NB4 (cell line): Measurements from ENCODE around the gene KIAA1958.

ENCODE experiments used
- DNase-seq: peaks from one replicate; pipeline ENCODE4 v3.0.0; 2010; ENCODE audit warnings: low read depth
- H3K4me3 ChIP-seq: one replicate; pipeline ENCODE4 v1.5.1; 2011; ENCODE audit warnings: mild to moderate bottlenecking, low read depth, low read length, moderate library complexity
- CTCF ChIP-seq: IDR thresholded peaks from one replicate; pipeline ENCODE4 v1.5.1; 2012; ENCODE audit warnings: low read depth, low read length
- MAX ChIP-seq: IDR thresholded peaks from 2 replicates; pipeline ENCODE4 v1.6.1; 2011; ENCODE audit warnings: low read depth, low read length
- MYC ChIP-seq: IDR thresholded peaks from 2 replicates; pipeline ENCODE4 v1.6.1; 2011; ENCODE audit warnings: low read depth, low read length
- POLR2A ChIP-seq: IDR thresholded peaks from 2 replicates; pipeline ENCODE4 v1.6.1; 2011; ENCODE audit warnings: mild to moderate bottlenecking; ENCODE audit not compliant: insufficient read length; ENCODE audit errors: extremely low read depth

KIAA1958 gene

GRCh38 chr9:112605963-112606699 is 119.5 kb downstream of the KIAA1958 start:
- no peak for DNase-seq
- TF ChIP-seq MAX (no peak), CTCF (no peak), MYC (no peak), POLR2A (no peak)
- no peak overlapping the region for H3K4me3 ChIP-seq

- DNase-seq = no peak
- H3K4me3 ChIP-seq = no peak overlapping the region
- no peak for TF ChIP-seq MAX
- TF ChIP-seq CTCF = no peak
- no peak for TF ChIP-seq MYC
- no peak for TF ChIP-seq POLR2A
Observed at GRCh38 chr9:112608851-112609250, 122.2 kb downstream of the KIAA1958 start.

GRCh38 chr9:112615584-112616266 is 129.1 kb downstream of the KIAA1958 start:
- no peak overlapping the region for H3K4me3 ChIP-seq
- TF ChIP-seq POLR2A (no peak), MYC (no peak), MAX (no peak), CTCF (no peak)
- DNase-seq = no peak

- DNase-seq = no peak
- H3K4me3 ChIP-seq = no peak overlapping the region
- TF ChIP-seq POLR2A (no peak), MYC (no peak), MAX (no peak), CTCF (no peak)
Observed at GRCh38 chr9:112617371-112617770, 130.7 kb downstream of the KIAA1958 start.

- no peak for DNase-seq
- no peak for TF ChIP-seq MYC
- no peak for TF ChIP-seq POLR2A
- no peak for TF ChIP-seq MAX
- TF ChIP-seq CTCF = no peak
Observed at GRCh38 chr9:112618385-112619009, 131.9 kb downstream of the KIAA1958 start.

More at GRCh38 chr9:112618385-112619009, 131.9 kb downstream of the KIAA1958 start:
- no peak overlapping the region for H3K4me3 ChIP-seq
